HepG2 (cell line): ENCODE data around the gene PARP6. TPM values are rescaled to one million over a fixed set of nuclear protein-coding genes. Genes with fewer than 3 reads are reported as not detected.

Experiments used
- ATAC-seq: fragments of 200-7000 bp; cut with Tn5 transposase; 3 replicates; pipeline ENCODE4 v1.9.1; 2020; ENCODE audit warnings: mild to moderate bottlenecking, moderate library complexity
- BruUV-seq: library from RNA; stranded (reverse); fragments of 400-500 nt; replicated peaks from 2 replicates; lab custom pipeline; 2021; lab: Mats Ljungman, UMichigan
- CTCF ChIA-PET: fragments of 300-600 bp; formaldehyde crosslinking; extraction: SDS; loops from one replicate; lab custom pipeline; 2021; ENCODE audit warnings: low total read pairs, inconsistent platforms, low intra/inter-chr PET ratio; lab: Yijun Ruan, JAX
- POLR2A ChIA-PET: fragments of 350-600 bp; sonication (Branson Sonifier 250); formaldehyde crosslinking; loops from one replicate; lab custom pipeline; 2020; ENCODE audit warnings: antibody characterized with exemption, inconsistent platforms; lab: Yijun Ruan, JAX
- DNase-seq: peaks from one replicate; pipeline ENCODE4 v3.0.0-alpha.2; 2015; ENCODE audit warnings: low spot score
- FAIRE-seq: peaks from 3 replicates; lab custom pipeline; 2011; peaks lifted over from hg19 to GRCh38; lab: Jason Lieb, UNC
- H2AFZ ChIP-seq: one replicate; pipeline ENCODE4 v1.6.1; 2011; ENCODE audit warnings: low read length, inconsistent platforms
- H3K27ac ChIP-seq: fragments of 300-600 bp; 3 replicates; pipeline ENCODE4 v1.8.0; 2011; ENCODE audit warnings: mixed run types, mild to moderate bottlenecking, mixed read lengths, low read length, inconsistent platforms; ENCODE audit not compliant: insufficient read depth; ENCODE audit errors: extremely low read length
- H3K27me3 ChIP-seq, 2 experiments: fragments of 200-600 bp in 1 of 2; 2 replicates in 1 of 2; 3 replicates in 1 of 2; pipeline versions ENCODE4 v1.6.0 to v1.8.0; 2011; ENCODE audit warnings: low read length in 2 of 2, mild to moderate bottlenecking in 2 of 2, moderate library complexity in 2 of 2, inconsistent platforms in 1 of 2; ENCODE audit not compliant: insufficient read depth in 2 of 2, control insufficient read depth in 1 of 2
- H3K36me3 ChIP-seq, 2 experiments: fragments of 200-600 bp in 1 of 2; replicated peaks in 1 of 2; 2 replicates in 1 of 2; 3 replicates in 1 of 2; pipeline versions ENCODE4 v1.5.1 to v1.8.0; 2011; ENCODE audit warnings: low read length in 2 of 2, inconsistent platforms in 1 of 2; ENCODE audit not compliant: insufficient read depth in 2 of 2, control insufficient read depth in 1 of 2
- H3K4me1 ChIP-seq: 2 replicates; pipeline ENCODE4 v1.5.1; 2012; ENCODE audit warnings: low read length, inconsistent platforms; ENCODE audit not compliant: insufficient read depth
- H3K4me2 ChIP-seq: 2 replicates; pipeline ENCODE4 v1.6.0; 2011; ENCODE audit warnings: low read depth, low read length, inconsistent platforms
- H3K4me3 ChIP-seq, 3 experiments: fragments of 200-600 bp in 1 of 3; sonication (generic), shearing (Covaris generic) in 1 of 3; replicated peaks in 1 of 3; 2 replicates each; pipeline ENCODE4 v1.5.1; 2011 to 2016; ENCODE audit warnings: low read length in 3 of 3, inconsistent platforms in 2 of 3, low read depth in 2 of 3, mild to moderate bottlenecking in 2 of 3, control low read depth in 1 of 3, mixed read lengths in 1 of 3; ENCODE audit not compliant: insufficient read depth in 1 of 3
- H3K79me2 ChIP-seq: one replicate; pipeline ENCODE4 v1.6.1; 2011; ENCODE audit warnings: low read length, inconsistent platforms; ENCODE audit not compliant: insufficient read depth
- H3K9ac ChIP-seq: 2 replicates; pipeline ENCODE4 v1.6.0; 2011; ENCODE audit warnings: mild to moderate bottlenecking, low read depth, low read length, inconsistent platforms; ENCODE audit not compliant: insufficient read depth
- H3K9me3 ChIP-seq: 2 replicates; pipeline ENCODE4 v1.5.1; 2012; ENCODE audit warnings: mild to moderate bottlenecking, low read length
- H4K20me1 ChIP-seq: 2 replicates; pipeline ENCODE4 v1.6.0; 2011; ENCODE audit warnings: inconsistent platforms, mild to moderate bottlenecking, low read length, moderate library complexity; ENCODE audit not compliant: insufficient read depth
- AKAP8 ChIP-seq: sonication (generic); formaldehyde crosslinking; IDR thresholded peaks from 2 replicates; pipeline ENCODE4 v1.5.1; 2020; ENCODE audit warnings: mild to moderate bottlenecking, missing genetic modification reagents
- CBX1 ChIP-seq: IDR thresholded peaks from one replicate; pipeline ENCODE4 v1.6.1; 2016; ENCODE audit warnings: antibody characterized with exemption, low read depth
- FOXM1 ChIP-seq: sonication (generic); formaldehyde crosslinking; IDR thresholded peaks from 2 replicates; pipeline ENCODE4 v1.5.0; 2020; ENCODE audit warnings: missing genetic modification reagents
- IKZF5 ChIP-seq: IDR thresholded peaks from 2 replicates; pipeline ENCODE4 v1.6.1; 2018; ENCODE audit warnings: missing genetic modification reagents, mild to moderate bottlenecking, missing compliant biosample characterization
- KAT8 ChIP-seq: IDR thresholded peaks from 2 replicates; pipeline ENCODE4 v1.6.1; 2016; ENCODE audit warnings: missing genetic modification reagents, missing compliant biosample characterization
- ONECUT2 ChIP-seq: sonication (generic); formaldehyde crosslinking; IDR thresholded peaks from 2 replicates; pipeline ENCODE4 v1.4.0; 2020; ENCODE audit warnings: missing genetic modification reagents
- SNAPC5 ChIP-seq: sonication (generic); formaldehyde crosslinking; IDR thresholded peaks from 2 replicates; pipeline ENCODE4 v1.8.1; 2023; ENCODE audit warnings: mild to moderate bottlenecking, missing genetic modification reagents, borderline replicate concordance
- TRAFD1 ChIP-seq: sonication (generic); formaldehyde crosslinking; IDR thresholded peaks from 2 replicates; pipeline ENCODE4 v1.5.1; 2020; ENCODE audit warnings: missing genetic modification reagents, mild to moderate bottlenecking, borderline replicate concordance
- ZBTB42 ChIP-seq: sonication (generic); formaldehyde crosslinking; IDR thresholded peaks from 2 replicates; pipeline ENCODE4 v1.5.0; 2020; ENCODE audit warnings: mild to moderate bottlenecking, missing genetic modification reagents
- ZGPAT ChIP-seq: IDR thresholded peaks from 2 replicates; pipeline ENCODE4 v1.6.1; 2016; ENCODE audit warnings: mild to moderate bottlenecking
- ZNF468 ChIP-seq: sonication (generic); formaldehyde crosslinking; IDR thresholded peaks from 2 replicates; pipeline ENCODE4 v1.8.0; 2022; ENCODE audit warnings: mild to moderate bottlenecking, moderate library complexity, missing genetic modification reagents
- WGBS: methylation state at CpG from one replicate; pipeline ENCODE4 v1.1.6; 2017; ENCODE audit warnings: low lambda C conversion rate; 5-methylcytosine and 5-hydroxymethylcytosine counted together
- in situ Hi-C: cut with HindIII; loops from 2 replicates; pipeline ENCODE4 v1.10.0; 2017; ENCODE audit warnings: low pct_unique_long_range_greater_than_20kb; ENCODE audit not compliant: extremely low pct_ligation_motif_present
- intact Hi-C: fragments of 100-400 bp; cut with micrococcal nuclease; formaldehyde crosslinking; loops from one replicate; pipeline ENCODE4 v1.10.0; 2022; ENCODE audit not compliant: unreplicated experiment
- polyA plus RNA-seq, 8 experiments: library from polyadenylated mRNA; depleted of rRNA in 3 of 8; stranded (reverse) in 7 of 8; unstranded in 1 of 8; fragments of >200 nt; fragmentation: Illumina TruSeq in 4 of 8; extraction: Trizol in 4 of 8; gene quantifications; 2 replicates each; pipeline versions ENCODE4 v1.2.1 to v1.2.3, GENCODE V29; 2011 to 2016; ENCODE audit warnings: low read depth in 4 of 8, missing spikeins in 1 of 8, mixed read lengths in 1 of 8; ENCODE audit not compliant: insufficient read depth in 1 of 8
- total RNA-seq, 5 experiments: library from RNA; depleted of rRNA; stranded (reverse); fragments of >200 nt; fragmentation: Illumina TruSeq; extraction: Trizol; gene quantifications; 2 replicates each; pipeline ENCODE4 v1.2.3, GENCODE V29; 2016; ENCODE audit warnings: low read depth in 1 of 5
- TF ChIP-seq, protein P1 (sequence below): IDR thresholded peaks from 2 replicates; pipeline ENCODE4 v1.6.1; 2016; ENCODE audit warnings: low read depth, control low read depth
- TF ChIP-seq, protein P2 (sequence below): sonication (generic); formaldehyde crosslinking; IDR thresholded peaks from 2 replicates; pipeline ENCODE4 v1.5.0; 2020; ENCODE audit warnings: missing genetic modification reagents, mild to moderate bottlenecking, borderline replicate concordance

Gene PARP6
- total and polyA plus RNA-seq, 2 of the 13 experiments (the other 11 are each of a cell fraction or from before 2014, with no cell fraction given), result 0.22 to 0.87 TPM

DNA sequence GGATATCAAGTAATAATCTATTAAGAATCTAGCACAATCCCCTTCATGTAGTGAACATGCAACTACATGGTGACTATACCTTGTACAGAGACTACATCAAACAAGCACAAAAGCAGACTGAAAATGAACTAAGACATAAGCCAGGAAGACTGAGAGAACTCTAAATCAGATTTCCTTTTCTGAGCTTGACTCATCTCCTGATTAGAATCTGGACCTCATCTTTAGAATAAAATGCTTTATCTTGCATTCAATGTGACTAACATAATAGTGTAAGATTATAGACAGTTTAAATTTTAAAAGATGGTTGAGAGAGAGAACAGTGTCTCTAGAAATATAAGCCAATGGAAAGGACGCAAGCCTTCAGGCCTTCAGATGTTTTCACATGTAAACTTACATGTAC lies 23.8 kb downstream of the PARP6 start (continued):
- TF ChIP-seq, protein P1, sequence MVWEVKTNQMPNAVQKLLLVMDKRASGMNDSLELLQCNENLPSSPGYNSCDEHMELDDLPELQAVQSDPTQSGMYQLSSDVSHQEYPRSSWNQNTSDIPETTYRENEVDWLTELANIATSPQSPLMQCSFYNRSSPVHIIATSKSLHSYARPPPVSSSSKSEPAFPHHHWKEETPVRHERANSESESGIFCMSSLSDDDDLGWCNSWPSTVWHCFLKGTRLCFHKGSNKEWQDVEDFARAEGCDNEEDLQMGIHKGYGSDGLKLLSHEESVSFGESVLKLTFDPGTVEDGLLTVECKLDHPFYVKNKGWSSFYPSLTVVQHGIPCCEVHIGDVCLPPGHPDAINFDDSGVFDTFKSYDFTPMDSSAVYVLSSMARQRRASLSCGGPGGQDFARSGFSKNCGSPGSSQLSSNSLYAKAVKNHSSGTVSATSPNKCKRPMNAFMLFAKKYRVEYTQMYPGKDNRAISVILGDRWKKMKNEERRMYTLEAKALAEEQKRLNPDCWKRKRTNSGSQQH (CRISPR knock-in tag), result no peak

DNA sequence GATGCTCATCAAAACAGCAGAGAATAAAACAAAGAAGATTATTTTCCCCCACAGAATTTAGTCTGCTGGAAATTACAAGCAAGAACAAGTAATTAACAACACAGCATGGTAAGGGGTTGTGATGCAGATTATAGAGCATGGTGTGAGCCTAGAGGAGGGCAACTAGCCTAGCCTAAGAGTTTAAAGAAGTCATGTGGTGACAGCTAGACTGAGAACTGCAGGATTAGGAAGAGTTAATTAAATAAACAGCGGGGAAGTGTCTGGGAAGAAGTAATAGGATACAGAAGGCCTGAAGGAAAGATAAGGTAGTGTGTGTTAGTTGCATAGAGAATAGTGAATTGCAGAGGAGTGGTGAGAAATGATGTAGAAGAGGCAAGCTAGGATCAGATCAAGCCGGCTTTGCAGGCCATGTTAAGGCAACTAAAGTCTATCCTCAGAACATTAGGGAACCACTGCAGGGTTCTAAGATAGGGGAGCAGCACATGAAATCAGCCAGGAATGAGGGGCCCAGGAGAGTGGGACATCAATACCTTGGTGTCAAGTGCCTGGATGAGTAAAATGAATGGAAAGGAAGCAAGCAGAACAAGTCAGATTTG lies 29.5 kb downstream of the PARP6 start:
- WGBS, result 16% methylated on average over 2 of the region's 2 CpGs
- Histone ChIP-seq H3K4me3 (no peak overlapping the region), H3K4me1 (peaks cover 13% of the 10 kb centered on the region), H2AFZ (no peak overlapping the region), H3K36me3 (no peaks in the 10 kb centered on the region), H3K79me2 (no peaks in the 10 kb centered on the region), H3K4me2 (no peak overlapping the region), H3K9ac (no peak overlapping the region), H3K9me3 (no peaks in the 10 kb centered on the region), H3K27ac (no peak overlapping the region), H3K27me3 (peaks cover 0 to 6% of the 10 kb centered on the region in 2 experiments; a peak in 2 of 5 replicates), H4K20me1 (no peaks in the 10 kb centered on the region)
- in situ Hi-C loops (no loop called here), intact Hi-C loops (no loop called here)
- ChIA-PET POLR2A (no interaction called here), CTCF (no interaction called here)
- no peak for FAIRE-seq
- no TSS peak for BruUV-seq
- no peak for DNase-seq
- no peak for ATAC-seq
- TF ChIP-seq SNAPC5 (CRISPR knock-in tag) (no peak), IKZF5 (CRISPR knock-in tag) (no peak), CBX1 (no peak), FOXM1 (CRISPR knock-in tag) (no peak), AKAP8 (CRISPR knock-in tag) (no peak), TRAFD1 (CRISPR knock-in tag) (no peak), ZBTB42 (CRISPR knock-in tag) (no peak), KAT8 (CRISPR knock-in tag) (no peak), ZNF468 (CRISPR knock-in tag) (no peak), ONECUT2 (no peak), ZGPAT (CRISPR knock-in tag) (no peak)
- TF ChIP-seq, protein P2, sequence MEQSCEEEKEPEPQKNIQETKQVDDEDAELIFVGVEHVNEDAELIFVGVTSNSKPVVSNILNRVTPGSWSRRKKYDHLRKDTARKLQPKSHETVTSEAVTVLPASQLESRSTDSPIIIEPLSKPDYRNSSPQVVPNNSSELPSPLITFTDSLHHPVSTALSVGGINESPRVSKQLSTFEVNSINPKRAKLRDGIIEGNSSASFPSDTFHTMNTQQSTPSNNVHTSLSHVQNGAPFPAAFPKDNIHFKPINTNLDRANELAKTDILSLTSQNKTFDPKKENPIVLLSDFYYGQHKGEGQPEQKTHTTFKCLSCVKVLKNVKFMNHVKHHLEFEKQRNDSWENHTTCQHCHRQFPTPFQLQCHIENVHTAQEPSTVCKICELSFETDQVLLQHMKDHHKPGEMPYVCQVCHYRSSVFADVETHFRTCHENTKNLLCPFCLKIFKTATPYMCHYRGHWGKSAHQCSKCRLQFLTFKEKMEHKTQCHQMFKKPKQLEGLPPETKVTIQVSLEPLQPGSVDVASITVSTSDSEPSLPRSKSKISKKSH (CRISPR knock-in tag), result no peak
